ENCODE results near the gene NKAIN2.

GRCh38 chr6:124237911-124238310 is 434.2 kb downstream of the NKAIN2 start:
- TF ChIP-seq FOS (IDR thresholded peaks at IDR 0.05; ENCODE audit: borderline replicate concordance, insufficient read depth, low read length) (no peak), CTCF (IDR thresholded peaks at IDR 0.05; ENCODE audit: extremely low read depth in 1 of 2, insufficient read depth in 1 of 2, low read depth in 1 of 2, low read length in 2 of 2) (no peak), POLR2A (IDR thresholded peaks at IDR 0.05; ENCODE audit: low read depth, low read length) (no peak), MAX (IDR thresholded peaks at IDR 0.05; ENCODE audit: insufficient read depth, insufficient read length) (no peak), GATA2 (IDR thresholded peaks at IDR 0.05; ENCODE audit: insufficient read depth, insufficient read length, low read depth, low read length) (no peak), POLR2AphosphoS5 (IDR thresholded peaks at IDR 0.05; ENCODE audit: insufficient read depth, low read depth, low read length) (no peak), EZH2 (IDR thresholded peaks at IDR 0.05; ENCODE audit: borderline replicate concordance, low read depth, low read length, severe bottlenecking) (no peak)
